Testis (tissue), 3 donors: ENCODE measurements around the gene BGN. TPM values are rescaled to one million over a fixed set of nuclear protein-coding genes. Genes with fewer than 3 reads are reported as not detected.

Experiments used
- DNase-seq: peaks from one replicate; pipeline ENCODE4 v3.0.0-alpha.2; 2019
- H3K27ac ChIP-seq, 2 donors: fragments of 200-600 bp; sonication (generic); one replicate each; pipeline ENCODE4 v1.5.1; 2019
- H3K27me3 ChIP-seq: fragments of 200-600 bp; sonication (generic); one replicate; pipeline ENCODE4 v1.5.1; 2019
- H3K36me3 ChIP-seq: fragments of 200-600 bp; sonication (generic); one replicate; pipeline ENCODE4 v1.5.1; 2017; ENCODE audit warnings: low read depth; ENCODE audit errors: missing control alignments
- H3K4me1 ChIP-seq: fragments of 200-600 bp; sonication (generic); one replicate; pipeline ENCODE4 v1.5.1; 2019
- H3K4me3 ChIP-seq, 2 donors: fragments of 200-600 bp; sonication (generic); one replicate each; pipeline ENCODE4 v1.5.1; 2017 to 2019
- H3K9me3 ChIP-seq: fragments of 200-600 bp; sonication (generic); one replicate; pipeline ENCODE4 v1.5.1; 2017
- CTCF ChIP-seq, 3 experiments: fragments of 450-650 bp in 2 of 3; fragments of 200-600 bp in 1 of 3; sonication (generic) in 1 of 3; IDR thresholded peaks; one replicate each; pipeline ENCODE4 v1.5.1; 2016 to 2019; ENCODE audit warnings: antibody characterized with exemption in 3 of 3, mild to moderate bottlenecking in 2 of 3, moderate library complexity in 1 of 3
- POLR2A ChIP-seq: fragments of 450-650 bp; IDR thresholded peaks from one replicate; pipeline ENCODE4 v1.6.1; 2017; ENCODE audit warnings: antibody characterized with exemption, mild to moderate bottlenecking, moderate library complexity
- WGBS, 2 donors: methylation state at CpG; one replicate each; pipeline ENCODE4 v1.1.5; 2018; 5-methylcytosine and 5-hydroxymethylcytosine counted together
- intact Hi-C: fragments of 100-400 bp; cut with DNase I; formaldehyde crosslinking; loops from one replicate; pipeline ENCODE4 v1.15.1; 2023; ENCODE audit warnings: low total_unique reads
- polyA plus RNA-seq: library from polyadenylated mRNA; stranded (reverse); fragments of 350-450 nt; fragmentation: Illumina TruSeq; extraction: RNeasy Lipid Tissue Mini Kit (QIAGEN cat#74804); gene quantifications from one replicate; pipeline ENCODE4 v1.2.3, GENCODE V29; 2014; ENCODE audit warnings: low read depth, low replicate concordance; ENCODE audit not compliant: insufficient read depth
- total RNA-seq, 2 donors: library from RNA; depleted of rRNA; stranded (reverse); fragments of >200 nt; gene quantifications; one replicate each; pipeline ENCODE4 v1.2.3, GENCODE V29; 2016

Gene BGN
- total and polyA plus RNA-seq, 3 donors from 2014 or later = 42.3 to 174 (median 76.5) TPM

- peak within 1 kb of the TSS in 1 of 2 donors; percentile 1 for H3K27ac ChIP-seq
- 36 to 39% methylated on average over 10 to 12 of the region's 70 CpGs for WGBS, 2 donors
- H3K36me3 ChIP-seq = no peaks in the 10 kb centered on the region
- peak within 1 kb of the TSS; percentile 55 to 65 for H3K4me3 ChIP-seq
- TF ChIP-seq POLR2A (no peak), CTCF (IDR thresholded peaks at IDR 0.05) (peak; percentile 37 to 72 (median 62))
- H3K9me3 ChIP-seq = no peaks in the 10 kb centered on the region
- H3K27me3 ChIP-seq = no peaks in the 10 kb centered on the region
- H3K4me1 ChIP-seq = peaks cover 8% of the 10 kb centered on the region
- intact Hi-C loops = loop anchor here (5.0 kb wide), 1 partner anchor 37 kb away; no protein-coding TSS in a partner anchor
- peak; percentile 88 for DNase-seq
Observed at GRCh38 chrX:153470411-153471363, 24.1 kb upstream of the BGN start, which contains the start of gene HAUS7. HAUS7 (minus strand) TSS chrX:153470576; CDS start chrX:153470557, 19 bp downstream.

- WGBS, 2 donors = 53 to 62% methylated on average over 7 to 11 of the region's 11 CpGs
- Histone ChIP-seq H3K27me3 (no peaks in the 10 kb centered on the region), H3K4me3 (no peak overlapping the region), H3K9me3 (no peaks in the 10 kb centered on the region), H3K27ac (peak overlapping the region in 1 of 2 donors; percentile 1), H3K4me1 (peaks cover 9% of the 10 kb centered on the region), H3K36me3 (no peaks in the 10 kb centered on the region)
- DNase-seq = no peak
- intact Hi-C loops = loop anchor here (5.0 kb wide), 1 partner anchor 36 kb away; no protein-coding TSS in a partner anchor
- TF ChIP-seq CTCF (IDR thresholded peaks at IDR 0.05) = no peak
- no peak for TF ChIP-seq POLR2A
Observed at GRCh38 chrX:153471663-153472280, 23.0 kb upstream of the BGN start.

- Histone ChIP-seq H3K36me3 (no peaks in the 10 kb centered on the region), H3K4me3 (no peak overlapping the region), H3K27ac (no peak overlapping the region), H3K27me3 (no peaks in the 10 kb centered on the region), H3K9me3 (no peaks in the 10 kb centered on the region), H3K4me1 (peaks cover 12% of the 10 kb centered on the region)
- intact Hi-C loops = loop anchor here (5.0 kb wide), 1 partner anchor 34 kb away; no protein-coding TSS in a partner anchor
- 89% methylated on average over 7 of the region's 10 CpGs; no CpG with 5 or more reads in 1 of the 2 donors for WGBS, 2 donors
- DNase-seq = no peak
- no peak for TF ChIP-seq CTCF (IDR thresholded peaks at IDR 0.05)
- no peak for TF ChIP-seq POLR2A
Observed at GRCh38 chrX:153473126-153473525, 21.7 kb upstream of the BGN start.

- 75% methylated on average over 10 of the region's 10 CpGs; no CpG with 5 or more reads in 1 of the 2 donors for WGBS, 2 donors
- Histone ChIP-seq H3K4me1 (peaks cover 12% of the 10 kb centered on the region), H3K27ac (no peak overlapping the region), H3K36me3 (no peaks in the 10 kb centered on the region), H3K4me3 (no peak overlapping the region), H3K9me3 (no peaks in the 10 kb centered on the region), H3K27me3 (no peaks in the 10 kb centered on the region)
- no peak for DNase-seq
- intact Hi-C loops = loop anchor here (5.0 kb wide), 1 partner anchor 33 kb away; no protein-coding TSS in a partner anchor
- no peak for TF ChIP-seq POLR2A
- no peak for TF ChIP-seq CTCF (IDR thresholded peaks at IDR 0.05)
Observed at GRCh38 chrX:153474266-153474665, 20.5 kb upstream of the BGN start.
